ACC112 (cell line): ENCODE measurements around the gene PPP1R10.
"Not testable (repeated sequence)": the region's sequence is repeated elsewhere in the genome, so short reads cannot be mapped to it uniquely, and the experiment has no call there.

Experiments used
- H2AFZ ChIP-seq: fragments of 200-600 bp; sonication (generic); one replicate; pipeline ENCODE4 v1.6.0; 2017; ENCODE audit warnings: antibody characterized with exemption, low read length; ENCODE audit not compliant: unreplicated experiment
- H3K27ac ChIP-seq: fragments of 200-600 bp; sonication (generic); 2 replicates; pipeline ENCODE4 v1.5.1; 2014; ENCODE audit warnings: low read depth, mild to moderate bottlenecking, antibody characterized with exemption, low read length, moderate library complexity
- H3K27me3 ChIP-seq: fragments of 200-600 bp; sonication (generic); 2 replicates; pipeline ENCODE4 v1.6.1; 2014; ENCODE audit warnings: mild to moderate bottlenecking, antibody characterized with exemption, low read length, moderate library complexity, mixed read lengths; ENCODE audit not compliant: insufficient read depth
- H3K36me3 ChIP-seq: fragments of 200-600 bp; sonication (generic); 2 replicates; pipeline ENCODE4 v1.6.1; 2016; ENCODE audit warnings: mild to moderate bottlenecking, antibody characterized with exemption, low read length, moderate library complexity, mixed read lengths; ENCODE audit not compliant: insufficient read depth
- H3K4me1 ChIP-seq: fragments of 200-600 bp; sonication (generic); one replicate; pipeline ENCODE4 v1.6.1; 2016; ENCODE audit warnings: low read length, mixed read lengths; ENCODE audit not compliant: insufficient read depth, unreplicated experiment, control insufficient read depth
- H3K4me3 ChIP-seq: fragments of 200-600 bp; sonication (generic); 2 replicates; pipeline ENCODE4 v1.5.1; 2014; ENCODE audit warnings: mild to moderate bottlenecking, low read depth, low read length
- H3K79me2 ChIP-seq: fragments of 200-600 bp; sonication (generic); one replicate; pipeline ENCODE4 v1.6.0; 2016; ENCODE audit warnings: low read length; ENCODE audit not compliant: control insufficient read depth, unreplicated experiment, insufficient read depth

PPP1R10 gene

DNA sequence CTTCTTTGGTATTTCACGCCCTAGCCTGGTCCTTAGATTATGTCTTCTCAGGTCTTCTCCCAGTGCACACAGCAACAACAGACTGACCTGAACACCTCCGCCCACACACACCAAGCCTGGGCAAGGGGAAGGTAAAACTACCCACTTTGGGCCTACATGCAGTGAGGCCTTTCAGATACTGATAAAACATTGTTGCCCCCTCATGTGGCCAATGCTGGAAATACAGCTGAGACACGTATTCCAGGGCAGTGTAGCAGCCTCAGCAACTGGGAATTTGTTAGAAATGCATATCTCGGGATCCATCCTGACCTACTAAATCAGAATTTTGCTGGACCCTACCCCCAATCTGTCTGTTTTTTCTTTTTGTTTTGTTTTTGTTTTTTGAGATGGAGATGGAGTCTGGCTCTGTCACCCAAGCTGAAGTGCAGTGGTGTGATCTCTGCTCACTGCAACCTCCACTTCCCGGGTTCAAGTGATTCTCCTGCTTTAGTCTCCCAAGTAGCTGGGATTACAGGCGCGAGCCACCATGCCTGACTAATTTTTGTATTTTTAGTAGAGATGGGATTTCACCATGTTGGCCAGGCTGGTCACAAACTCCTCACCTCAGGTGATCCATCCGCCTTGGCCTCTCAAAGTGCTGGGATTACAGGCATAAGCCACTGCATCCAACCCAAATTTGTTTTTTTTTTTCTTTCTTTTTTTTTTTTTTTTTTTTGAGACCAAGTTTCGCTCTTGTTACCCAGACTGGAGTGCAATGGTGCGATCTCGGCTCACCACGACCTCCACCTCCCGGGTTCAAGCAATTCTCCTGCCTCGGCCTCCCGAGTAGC is 19.5 kb downstream of the PPP1R10 start:
- H2AFZ ChIP-seq, H3K79me2 ChIP-seq, H3K27ac ChIP-seq, H3K4me1 ChIP-seq, H3K4me3 ChIP-seq, H3K27me3 ChIP-seq: not testable (repeated sequence)
- H3K36me3 ChIP-seq = peaks cover 14% of the 10 kb centered on the region; the same call in 1 of the 2 replicates

DNA sequence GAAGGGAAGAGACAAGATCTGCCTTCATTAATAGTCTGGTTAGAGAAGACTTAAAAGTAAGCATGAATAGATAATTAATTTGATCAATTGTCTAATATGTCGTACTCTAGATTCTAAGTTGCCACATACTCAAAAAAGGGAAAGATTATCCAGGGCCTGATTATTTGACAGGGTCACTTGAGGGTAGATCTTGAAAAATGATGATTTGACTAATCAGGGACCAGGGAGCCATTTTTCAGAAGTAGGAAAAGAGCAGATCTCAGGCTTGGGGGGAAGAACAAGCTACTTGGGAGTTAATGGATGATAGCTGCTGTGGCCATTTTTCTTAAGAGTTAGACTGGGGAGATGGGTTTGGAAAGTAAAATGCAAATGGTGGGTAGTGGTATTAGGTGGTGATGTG is 24.8 kb downstream of the PPP1R10 start:
- no peak overlapping the region for H3K4me3 ChIP-seq
- H3K36me3 ChIP-seq = peaks cover 10% of the 10 kb centered on the region
- no peak overlapping the region for H2AFZ ChIP-seq
- H3K79me2 ChIP-seq = no peaks in the 10 kb centered on the region
- H3K27me3 ChIP-seq = no peaks in the 10 kb centered on the region
- peaks cover 13% of the 10 kb centered on the region for H3K4me1 ChIP-seq
- no peak overlapping the region for H3K27ac ChIP-seq

GRCh38 chr6:30591008-30591407 is 26.0 kb downstream of the PPP1R10 start:
- no peak overlapping the region for H3K4me3 ChIP-seq
- H2AFZ ChIP-seq = no peak overlapping the region
- H3K27me3 ChIP-seq = no peaks in the 10 kb centered on the region
- H3K36me3 ChIP-seq = peaks cover 18% of the 10 kb centered on the region
- H3K4me1 ChIP-seq = peaks cover 13% of the 10 kb centered on the region
- H3K27ac ChIP-seq = peak overlapping the region; percentile 69
- H3K79me2 ChIP-seq = no peaks in the 10 kb centered on the region

- no peak overlapping the region for H3K4me3 ChIP-seq
- H3K27me3 ChIP-seq = no peaks in the 10 kb centered on the region
- H2AFZ ChIP-seq = no peak overlapping the region
- H3K27ac ChIP-seq = peak overlapping the region; percentile 69
- peaks cover 18% of the 10 kb centered on the region for H3K36me3 ChIP-seq
- peaks cover 13% of the 10 kb centered on the region for H3K4me1 ChIP-seq
- H3K79me2 ChIP-seq = no peaks in the 10 kb centered on the region
Measured at GRCh38 chr6:30590509-30590908, 26.5 kb downstream of the PPP1R10 start.

GRCh38 chr6:30589754-30590358 is 27.2 kb downstream of the PPP1R10 start:
- Histone ChIP-seq H3K27ac (peak overlapping the region; percentile 69; the same call in 1 of the 2 replicates), H2AFZ (no peak overlapping the region), H3K4me3 (no peak overlapping the region), H3K79me2 (no peaks in the 10 kb centered on the region), H3K36me3 (peaks cover 18% of the 10 kb centered on the region), H3K4me1 (peaks cover 13% of the 10 kb centered on the region), H3K27me3 (no peaks in the 10 kb centered on the region)

DNA sequence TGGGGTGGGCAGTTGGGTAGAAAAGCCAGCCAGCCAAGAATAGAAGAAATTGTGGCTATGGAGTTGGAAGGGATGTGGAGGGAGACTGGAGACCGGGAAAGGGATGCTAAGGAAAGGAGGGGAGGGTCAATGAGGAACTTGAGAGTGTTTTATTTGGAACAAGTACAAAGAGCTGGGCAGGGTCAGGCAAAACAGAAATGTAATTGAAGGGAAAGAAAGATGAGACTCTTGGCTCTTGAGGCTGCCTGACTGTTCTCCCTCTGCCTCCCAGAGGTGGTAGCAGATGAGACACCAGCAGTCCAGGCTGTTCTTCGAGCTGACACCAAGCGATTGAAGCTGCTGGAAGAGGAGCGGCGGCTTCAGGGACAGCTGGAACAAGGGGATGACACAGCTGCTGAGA is 33.1 kb downstream of the PPP1R10 start:
- Histone ChIP-seq H3K27me3 (no peaks in the 10 kb centered on the region), H3K4me1 (no peaks in the 10 kb centered on the region), H3K27ac (no peak overlapping the region), H3K79me2 (no peaks in the 10 kb centered on the region), H2AFZ (no peak overlapping the region), H3K4me3 (no peak overlapping the region), H3K36me3 (peaks cover 33% of the 10 kb centered on the region)

DNA sequence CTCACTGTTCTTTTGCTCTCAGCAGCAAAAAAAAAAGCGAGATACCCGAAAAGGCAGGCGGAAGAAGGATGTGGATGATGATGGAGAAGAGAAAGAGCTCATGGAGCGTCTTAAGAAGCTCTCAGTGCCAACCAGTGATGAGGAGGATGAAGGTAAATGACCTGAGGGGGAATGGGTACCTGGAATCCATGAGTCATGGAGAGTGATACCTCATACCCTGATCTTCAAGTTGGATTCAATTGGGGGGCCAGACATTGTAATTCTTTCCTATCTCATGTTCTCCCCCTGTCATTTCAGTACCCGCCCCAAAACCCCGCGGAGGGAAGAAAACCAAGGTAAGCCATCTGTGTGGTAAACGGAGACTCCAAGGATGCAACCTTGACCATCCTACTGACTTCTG is 39.0 kb downstream of the PPP1R10 start:
- Histone ChIP-seq H3K4me3 (no peak overlapping the region), H3K27me3 (no peaks in the 10 kb centered on the region), H3K4me1 (peaks cover 15% of the 10 kb centered on the region), H3K27ac (no peak overlapping the region), H3K79me2 (peaks cover 43% of the 10 kb centered on the region), H2AFZ (no peak overlapping the region), H3K36me3 (peaks cover 38% of the 10 kb centered on the region)

GRCh38 chr6:30573113-30573512 is 43.9 kb downstream of the PPP1R10 start:
- Histone ChIP-seq H3K4me3 (peak overlapping the region; percentile 84), H2AFZ (no peak overlapping the region), H3K27me3 (no peaks in the 10 kb centered on the region), H3K36me3 (peaks cover 13% of the 10 kb centered on the region), H3K79me2 (peaks cover 59% of the 10 kb centered on the region), H3K4me1 (peaks cover 31% of the 10 kb centered on the region), H3K27ac (no peak overlapping the region)

GRCh38 chr6:30572148-30572547 is 44.9 kb downstream of the PPP1R10 start:
- Histone ChIP-seq H3K27ac (peak overlapping the region; percentile 89; the same call in 1 of the 2 replicates), H2AFZ (no peak overlapping the region), H3K27me3 (no peaks in the 10 kb centered on the region), H3K4me1 (peaks cover 31% of the 10 kb centered on the region), H3K36me3 (peaks cover 4% of the 10 kb centered on the region), H3K4me3 (peak overlapping the region; percentile 84), H3K79me2 (peaks cover 53% of the 10 kb centered on the region)

DNA sequence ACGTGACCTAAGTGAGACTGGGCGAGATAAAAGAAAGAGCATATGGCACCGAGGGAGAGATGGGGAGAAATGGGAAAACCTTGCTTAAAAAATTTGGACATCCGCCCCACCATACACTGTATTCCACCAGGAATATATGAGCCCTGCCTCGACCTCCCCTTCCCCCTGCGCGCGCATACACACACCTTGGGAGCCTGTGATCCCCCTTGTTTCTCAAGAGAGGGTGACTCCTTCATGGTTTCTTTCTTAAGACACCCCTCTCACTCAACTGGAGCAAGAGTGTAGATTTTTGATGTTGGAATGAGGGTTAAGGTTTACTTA is 45.3 kb downstream of the PPP1R10 start:
- Histone ChIP-seq H2AFZ (peak overlapping the region; percentile 79), H3K4me1 (peaks cover 31% of the 10 kb centered on the region), H3K79me2 (peaks cover 49% of the 10 kb centered on the region), H3K27ac (peak overlapping the region; percentile 89), H3K4me3 (peak overlapping the region; percentile 84), H3K36me3 (peaks cover under 1% of the 10 kb centered on the region), H3K27me3 (no peaks in the 10 kb centered on the region)
